Esophagus squamous epithelium (tissue), 4 donors: Measurements from ENCODE around the gene CCDC93.

ENCODE experiments used
- CTCF ChIP-seq, 6 experiments: fragments of 450-650 bp in 4 of 6; fragments of 200-600 bp in 2 of 6; sonication (generic) in 2 of 6; IDR thresholded peaks; one replicate each; pipeline ENCODE4 v1.5.1; 2016 to 2019; ENCODE audit warnings: antibody characterized with exemption in 6 of 6, mild to moderate bottlenecking in 4 of 6, moderate library complexity in 4 of 6
- POLR2A ChIP-seq, 4 donors: fragments of 450-650 bp; IDR thresholded peaks; one replicate each; pipeline ENCODE4 v1.6.1; 2017; ENCODE audit warnings: antibody characterized with exemption in 4 of 4, mild to moderate bottlenecking in 4 of 4, moderate library complexity in 3 of 4

- TF ChIP-seq POLR2A (IDR thresholded peaks at IDR 0.05) (no peak), CTCF (IDR thresholded peaks at IDR 0.05) (no peak)
These were observed 42.9 kb upstream of the CCDC93 start for GRCh38 chr2:118056801-118057200.
